Endometrial microvascular endothelial cells (primary cell): ENCODE data around the gene CPZ. TPM values are rescaled to one million over a fixed set of nuclear protein-coding genes. Genes with fewer than 3 reads are reported as not detected.

Experiments
- in situ Hi-C: cut with HindIII; loops from 2 replicates; pipeline ENCODE4 v1.10.0; 2017; ENCODE audit warnings: low sequenced_read_pairs, low pct_unique_long_range_greater_than_20kb; ENCODE audit errors: inconsistent ontology term
- total RNA-seq: library from RNA; depleted of rRNA; stranded (reverse); fragments of >200 nt; gene quantifications from one replicate; pipeline ENCODE4 v1.2.3, GENCODE V29; 2015; ENCODE audit errors: inconsistent ontology term

The CPZ gene
- total RNA-seq, 1 donor from 2014 or later = not detected

- in situ Hi-C loops = no loop called here
Measured at GRCh38 chr4:8603931-8604330, 11.4 kb downstream of the CPZ start.

GRCh38 chr4:8605289-8605688, 12.7 kb downstream of the CPZ start:
- in situ Hi-C loops = no loop called here

- in situ Hi-C loops = no loop called here
Measured at GRCh38 chr4:8606476-8606875, 13.9 kb downstream of the CPZ start.

GRCh38 chr4:8606966-8607365, 14.4 kb downstream of the CPZ start:
- in situ Hi-C loops = no loop called here

DNA sequence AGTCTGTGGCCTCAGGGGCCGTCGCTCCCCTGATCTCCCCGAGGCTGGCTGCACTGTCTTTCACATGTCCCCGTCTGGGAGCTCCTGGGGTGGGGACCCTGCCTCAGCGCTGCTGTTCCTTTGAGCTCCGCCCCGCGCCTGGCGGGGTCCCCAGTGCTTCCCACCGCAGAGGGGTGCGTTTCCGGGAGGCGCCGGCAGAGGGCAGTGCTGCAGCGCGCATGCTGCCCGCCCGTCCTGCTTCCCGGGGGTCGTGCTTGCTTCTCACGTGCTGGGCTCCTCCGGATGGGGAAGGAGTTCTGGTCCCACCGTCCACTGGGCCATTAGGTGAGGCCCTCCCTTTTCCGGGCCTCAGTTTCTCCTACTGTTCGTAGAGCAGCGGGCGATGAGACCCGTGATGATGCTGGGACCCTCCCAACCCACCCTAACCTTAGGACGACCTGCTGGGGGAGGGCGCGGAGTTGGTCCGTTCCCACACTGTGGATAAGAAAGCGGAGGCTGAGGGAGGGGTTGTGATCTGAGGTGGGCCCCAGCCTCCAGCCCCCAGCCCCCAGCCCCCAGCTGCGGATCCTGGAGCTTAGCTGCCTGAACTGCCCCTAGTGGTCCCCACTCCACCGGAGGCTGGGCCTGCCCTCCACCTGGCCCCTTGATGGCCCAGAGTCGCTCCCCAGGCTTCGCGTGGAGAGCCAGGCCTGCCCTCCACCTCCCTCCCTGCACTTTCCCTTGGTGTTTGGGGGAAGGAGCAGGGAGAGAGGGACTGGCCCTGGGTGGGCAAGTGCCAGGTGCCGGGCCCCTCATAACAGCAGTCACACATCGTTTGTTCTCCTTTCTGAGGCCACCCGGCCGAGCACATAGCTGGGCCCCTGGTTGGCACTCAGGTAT, 15.3 kb downstream of the CPZ start:
- in situ Hi-C loops = no loop called here

- in situ Hi-C loops = no loop called here
Measured at GRCh38 chr4:8608714-8609391, 16.3 kb downstream of the CPZ start.

- in situ Hi-C loops = no loop called here
Measured at GRCh38 chr4:8609406-8609805, 16.8 kb downstream of the CPZ start.

DNA sequence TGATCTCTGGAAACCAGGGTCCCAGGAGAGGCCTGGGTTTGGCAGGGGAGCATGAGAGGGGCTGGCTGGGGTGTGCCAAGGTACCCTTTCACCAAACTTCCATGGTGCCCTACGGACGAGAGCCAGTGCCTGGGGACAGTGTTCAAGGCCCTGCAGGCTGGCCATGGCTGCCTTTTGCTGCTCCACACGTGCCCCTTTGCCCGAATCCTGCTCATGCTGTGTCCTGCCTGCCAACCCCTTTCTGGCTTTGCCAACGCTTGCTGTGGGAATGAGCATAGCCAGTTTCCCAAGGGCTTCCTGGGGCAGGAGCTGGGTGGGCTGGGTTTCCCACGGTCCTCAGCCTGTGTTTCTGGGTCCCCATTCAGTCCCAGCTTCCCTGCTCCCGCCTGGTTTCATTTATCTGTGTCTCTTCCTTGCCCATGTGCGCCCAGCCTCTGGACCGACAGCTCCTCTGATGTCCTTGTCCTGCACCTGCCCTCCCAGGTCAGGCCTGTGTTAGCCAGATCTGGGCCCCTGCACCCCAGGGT, 17.3 kb downstream of the CPZ start:
- in situ Hi-C loops = no loop called here

DNA sequence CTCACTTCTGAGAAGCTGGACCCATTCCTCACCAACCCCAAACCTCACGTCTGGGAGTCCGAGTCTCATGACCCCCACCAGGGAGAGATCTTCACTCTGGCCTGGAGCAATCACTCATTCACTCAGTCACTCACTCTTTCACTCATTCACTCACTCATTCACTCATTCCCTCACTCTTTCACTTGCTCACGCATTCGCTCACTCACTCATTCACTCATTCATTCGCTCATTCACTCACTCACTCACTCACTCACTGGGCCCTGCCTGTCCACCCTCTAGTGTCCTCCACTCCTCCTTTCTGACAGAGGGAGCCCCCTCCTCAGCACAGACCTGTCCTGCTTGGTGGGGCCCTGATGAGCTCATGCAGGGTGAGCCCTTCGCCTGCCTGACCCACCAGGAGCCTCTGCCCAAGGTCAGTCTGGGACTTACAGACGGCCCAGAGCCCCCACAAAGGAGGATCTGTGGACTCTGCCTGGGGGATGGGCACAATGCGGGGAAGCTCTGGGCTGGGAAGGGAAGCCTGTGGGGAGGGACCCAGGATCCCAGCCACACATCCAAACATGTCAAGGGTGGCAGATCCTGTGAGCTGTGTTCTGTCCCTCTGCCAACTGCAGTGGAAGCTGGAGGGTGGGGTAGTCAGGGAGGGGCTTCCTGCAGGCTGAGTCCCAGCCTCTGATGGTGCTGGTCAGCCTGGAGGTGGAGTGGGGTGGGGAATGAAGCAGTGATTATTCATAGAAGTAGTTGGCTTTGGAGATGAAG, 18.5 kb downstream of the CPZ start:
- in situ Hi-C loops = no loop called here

DNA sequence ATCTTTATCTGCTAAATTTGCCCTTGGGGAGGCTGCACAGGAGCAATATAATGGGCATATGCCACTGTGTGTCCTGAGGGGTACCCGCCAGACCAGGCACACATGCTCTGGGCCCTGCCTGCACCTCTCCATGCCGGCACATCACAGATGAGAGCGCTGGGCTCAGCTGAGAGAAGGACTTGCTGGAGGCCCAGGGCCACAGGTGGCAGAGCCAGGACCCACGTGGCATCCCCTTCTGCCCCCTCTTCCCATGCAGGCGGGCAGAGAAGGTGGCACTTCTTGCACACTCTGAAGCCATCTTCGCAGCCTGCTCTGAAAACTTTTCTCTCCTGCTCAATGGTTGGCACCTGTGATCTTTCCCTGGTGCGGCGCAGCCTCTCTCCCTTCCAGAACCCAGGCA, 20.1 kb downstream of the CPZ start:
- in situ Hi-C loops = no loop called here

- in situ Hi-C loops = no loop called here
Measured at GRCh38 chr4:8613421-8614364, 21.1 kb downstream of the CPZ start.

DNA sequence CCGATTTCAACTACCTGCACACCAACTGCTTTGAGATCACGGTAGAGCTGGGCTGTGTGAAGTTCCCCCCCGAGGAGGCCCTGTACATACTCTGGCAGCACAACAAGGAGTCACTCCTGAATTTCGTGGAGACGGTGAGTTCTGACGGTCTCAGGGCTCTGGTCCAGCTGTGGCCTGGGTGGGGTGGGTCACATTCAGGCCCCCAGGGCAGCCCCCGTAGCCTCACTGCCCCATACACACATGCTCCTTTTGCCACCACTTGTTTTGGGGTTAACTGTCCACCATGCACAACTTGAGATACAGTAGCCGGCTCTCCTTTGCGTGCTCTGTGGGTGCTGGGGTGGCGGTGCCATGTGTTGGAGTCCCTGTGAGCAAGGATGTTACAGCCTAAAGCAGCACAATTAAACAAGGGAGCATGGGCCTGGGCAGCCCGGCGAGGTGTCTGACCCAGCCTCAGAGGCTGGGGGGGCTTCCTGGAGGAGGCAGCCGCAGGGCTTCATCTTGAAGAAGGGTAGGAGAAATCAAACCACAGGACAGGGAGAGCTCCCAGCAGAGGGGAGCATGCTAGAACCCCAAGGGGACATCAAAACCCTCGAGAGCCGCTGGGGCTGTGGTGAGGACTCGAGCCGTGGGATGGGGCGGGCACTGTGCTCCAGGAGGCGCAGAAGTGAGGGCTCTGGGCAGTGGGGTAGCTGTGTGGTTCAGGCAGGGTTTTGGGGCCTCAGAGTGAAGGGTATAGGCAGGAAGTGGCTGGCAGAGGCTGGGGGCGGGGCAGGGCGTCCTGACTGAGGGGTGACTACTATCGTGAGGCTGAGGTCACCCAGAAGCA, 22.0 kb downstream of the CPZ start:
- in situ Hi-C loops = no loop called here

DNA sequence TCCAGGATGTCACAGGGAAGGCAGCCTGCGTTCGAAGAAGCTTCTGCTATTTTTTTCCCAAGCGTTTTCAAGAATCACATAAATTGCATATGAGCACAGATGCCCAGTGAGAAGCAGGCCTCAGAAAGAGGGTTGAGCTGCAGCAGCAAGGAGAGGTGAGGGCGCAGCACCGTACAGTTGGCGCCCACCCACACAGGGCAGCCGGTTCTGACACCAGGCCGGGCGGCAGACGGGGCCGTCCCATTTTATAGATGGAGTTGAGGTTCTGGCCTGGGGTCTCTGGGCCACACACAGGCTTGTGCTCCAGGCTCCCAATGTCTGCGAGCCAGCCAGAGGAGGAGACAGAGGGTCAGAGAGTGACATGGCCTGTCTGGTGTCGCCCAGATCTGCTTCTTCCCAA, 22.8 kb downstream of the CPZ start:
- in situ Hi-C loops = no loop called here

DNA sequence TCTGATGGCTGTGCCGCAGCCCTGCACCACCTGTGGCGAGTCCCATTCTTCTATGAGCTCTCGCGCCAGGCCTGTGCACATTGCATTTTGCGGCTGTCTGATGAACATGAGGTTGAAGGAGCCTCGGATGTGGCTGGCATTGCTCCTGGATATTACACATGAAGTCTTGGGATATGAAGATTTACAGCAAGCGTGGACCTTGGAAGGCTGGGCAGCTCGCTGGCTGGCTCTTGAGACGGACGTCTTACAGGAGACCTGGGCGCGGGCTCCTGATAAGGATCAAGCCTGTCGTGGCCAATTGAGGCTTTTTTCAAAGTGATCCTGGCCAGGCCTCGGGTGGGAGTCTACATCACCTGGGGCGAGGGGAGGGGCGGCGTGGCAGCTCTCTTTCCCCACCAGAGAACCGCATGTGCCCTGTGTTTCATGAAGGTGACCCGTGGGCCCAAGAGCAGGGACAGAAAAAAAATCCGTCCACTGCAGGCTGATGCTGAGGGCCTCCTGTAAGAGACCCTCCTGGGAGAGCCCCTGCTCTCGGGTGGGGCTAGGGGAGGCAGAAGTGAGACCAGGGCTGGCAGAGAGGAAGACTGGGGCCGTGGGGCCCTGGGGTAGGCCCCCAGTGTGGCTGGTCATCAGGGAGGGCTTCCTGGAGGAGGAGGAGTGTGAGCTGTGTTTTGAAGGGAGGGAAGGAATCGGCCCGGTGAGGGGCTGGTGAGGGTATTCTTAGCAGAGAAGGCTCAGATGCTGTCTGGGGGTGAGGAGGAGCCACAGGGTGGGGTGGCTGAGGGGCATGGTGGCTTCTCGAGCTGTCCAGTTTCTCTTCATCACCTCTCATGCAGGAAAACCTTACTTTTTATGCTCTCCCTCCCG, 23.6 kb downstream of the CPZ start:
- in situ Hi-C loops = no loop called here

GRCh38 chr4:8616831-8617230, 24.3 kb downstream of the CPZ start:
- in situ Hi-C loops = no loop called here

GRCh38 chr4:8617486-8618040, 25.0 kb downstream of the CPZ start:
- in situ Hi-C loops = no loop called here
